TTC549 (cell line): ENCODE data around the gene NKX1-2.

Experiments
- FAIRE-seq: peaks from 2 replicates; lab custom pipeline; 2012; peaks lifted over from hg19 to GRCh38; lab: Jason Lieb, UNC

The NKX1-2 gene

DNA sequence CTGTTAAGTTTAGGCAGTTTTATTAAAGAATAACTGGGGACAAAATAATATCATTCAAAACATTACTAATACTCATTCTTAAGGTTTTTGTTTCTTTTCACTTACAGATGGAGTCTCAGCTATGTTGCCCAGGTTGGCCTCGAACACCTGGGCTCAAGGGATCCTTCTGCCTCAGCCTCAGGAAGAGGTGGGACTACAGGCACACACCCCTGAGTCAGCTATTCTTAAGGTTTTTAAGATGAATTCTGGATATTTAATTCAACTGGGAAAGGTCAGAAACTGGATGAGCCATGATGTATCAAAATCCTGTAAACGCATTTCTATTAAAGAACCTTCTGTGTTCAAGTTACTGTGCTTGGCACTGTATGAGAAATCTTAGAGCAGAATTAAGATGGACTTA, 34.6 kb downstream of the NKX1-2 start:
- FAIRE-seq, result no peak

GRCh38 chr10:124414076-124414475, 35.8 kb downstream of the NKX1-2 start:
- FAIRE-seq, result no peak

GRCh38 chr10:124409696-124410095, 40.1 kb downstream of the NKX1-2 start:
- no peak for FAIRE-seq

DNA sequence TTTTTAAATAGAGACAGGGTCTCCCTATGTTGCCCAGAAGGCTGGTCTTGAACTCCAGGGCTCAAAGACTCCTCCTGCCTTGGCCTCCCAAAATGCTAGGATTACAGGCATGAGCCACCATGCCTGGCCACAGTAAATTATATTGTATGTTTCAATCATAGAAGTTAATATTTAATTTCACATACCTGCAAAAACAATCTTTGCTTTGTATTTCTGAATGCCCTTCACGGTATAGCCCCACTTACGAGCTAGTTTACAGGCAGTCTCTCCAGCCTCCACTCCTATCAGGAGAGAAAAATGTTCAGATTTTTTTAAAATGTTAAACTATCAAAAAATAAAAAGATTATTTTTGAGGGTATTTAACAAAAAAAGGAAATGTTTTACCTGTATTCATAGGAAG, 41.5 kb downstream of the NKX1-2 start:
- FAIRE-seq, result no peak

DNA sequence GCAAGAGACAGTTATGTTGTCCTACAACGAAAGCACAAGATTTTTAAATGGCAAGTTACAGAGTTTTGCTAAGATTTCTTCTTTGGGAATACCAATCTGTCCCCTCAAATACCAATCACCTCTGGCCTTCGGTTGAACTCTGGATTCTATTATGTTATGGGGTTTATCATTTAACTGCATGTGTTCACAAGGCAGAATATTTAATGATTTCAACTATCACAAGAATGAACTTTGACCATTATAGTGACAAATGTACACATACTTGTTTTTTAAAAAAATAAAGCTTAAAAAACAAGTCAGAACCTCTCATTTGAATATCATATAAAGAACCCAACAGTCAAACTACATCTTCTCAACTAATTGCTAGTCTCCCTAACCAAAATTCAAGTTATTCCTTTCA, 42.4 kb downstream of the NKX1-2 start:
- FAIRE-seq, result no peak

DNA sequence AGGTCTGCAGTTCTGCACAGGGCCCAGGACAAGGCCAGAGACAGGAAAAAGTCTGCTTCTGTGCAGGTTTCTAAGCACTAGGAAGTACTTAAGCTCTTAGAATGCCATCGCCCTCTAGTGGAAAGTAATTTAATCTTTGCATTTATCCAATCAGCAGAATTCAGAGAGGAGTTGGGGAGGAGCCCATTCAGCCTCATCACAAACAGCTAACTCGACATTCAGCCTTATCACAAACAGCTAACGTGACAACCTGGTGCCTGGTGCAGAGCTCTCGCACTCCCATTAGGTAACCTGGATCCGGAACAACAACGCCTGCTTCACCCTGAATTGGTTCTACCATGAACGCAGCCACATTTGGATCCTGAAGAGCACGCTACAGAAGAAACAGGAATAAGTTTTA, 46.3 kb downstream of the NKX1-2 start:
- peak; percentile 85 for FAIRE-seq

- no peak for FAIRE-seq
These were observed 47.6 kb downstream of the NKX1-2 start for GRCh38 chr10:124402273-124402672.

GRCh38 chr10:124401633-124402032, 48.2 kb downstream of the NKX1-2 start:
- FAIRE-seq, result no peak
